Stimulated activated CD8-positive, alpha-beta memory T cell treated with anti-CD3 and anti-CD28 coated beads, Interleukin-4, amount 100 ng/mL, for 4 hours (primary cell): Measurements from ENCODE around the gene SBF1.
"Not testable (repeated sequence)": the region's sequence is repeated elsewhere in the genome, so short reads cannot be mapped to it uniquely, and the experiment has no call there.

Experiments
- DNase-seq, 2 donors: peaks; one replicate each; pipeline ENCODE4 v3.0.0-alpha.2; 2020; ENCODE audit warnings: low read depth in 2 of 2, low spot score in 1 of 2

SBF1 gene

GRCh38 chr22:50432877-50433510, 41.8 kb downstream of the SBF1 start:
- not testable (repeated sequence) for DNase-seq

- DNase-seq = no peak
These were observed 42.5 kb downstream of the SBF1 start for GRCh38 chr22:50432131-50432876.

- DNase-seq = no peak
These were observed 49.5 kb downstream of the SBF1 start for GRCh38 chr22:50425179-50425916.

GRCh38 chr22:50423956-50424355, 50.9 kb downstream of the SBF1 start:
- DNase-seq = no peak

GRCh38 chr22:50422961-50423815, 51.6 kb downstream of the SBF1 start:
- DNase-seq = no peak

- no peak for DNase-seq
These were observed 52.8 kb downstream of the SBF1 start for GRCh38 chr22:50422046-50422445.

- DNase-seq = no peak
These were observed 54.3 kb downstream of the SBF1 start for GRCh38 chr22:50420581-50420980.

GRCh38 chr22:50420015-50420414, 54.8 kb downstream of the SBF1 start:
- no peak for DNase-seq

GRCh38 chr22:50419116-50419515, 55.7 kb downstream of the SBF1 start:
- DNase-seq = no peak

GRCh38 chr22:50418624-50419023, 56.2 kb downstream of the SBF1 start:
- DNase-seq = no peak

GRCh38 chr22:50417411-50418210, 57.2 kb downstream of the SBF1 start:
- DNase-seq = no peak

GRCh38 chr22:50416996-50417395, 57.8 kb downstream of the SBF1 start:
- no peak for DNase-seq

GRCh38 chr22:50415426-50415825, 59.4 kb downstream of the SBF1 start:
- no peak for DNase-seq

- DNase-seq = no peak
These were observed 60.2 kb downstream of the SBF1 start for GRCh38 chr22:50414476-50415248.

- not testable (repeated sequence) for DNase-seq
These were observed 65.9 kb downstream of the SBF1 start for GRCh38 chr22:50408954-50409353.

GRCh38 chr22:50408311-50408710, 66.5 kb downstream of the SBF1 start:
- DNase-seq = no peak

GRCh38 chr22:50406416-50407170, 68.2 kb downstream of the SBF1 start:
- DNase-seq = no peak

GRCh38 chr22:50403701-50404101, 71.1 kb downstream of the SBF1 start:
- no peak for DNase-seq

GRCh38 chr22:50401907-50402306, 72.9 kb downstream of the SBF1 start:
- no peak for DNase-seq
